ENCODE measurements around the gene MED12L.
A peak's percentile ranks its signal among the peaks of the same experiment; 100 is the strongest.

The MED12L gene

DNA sequence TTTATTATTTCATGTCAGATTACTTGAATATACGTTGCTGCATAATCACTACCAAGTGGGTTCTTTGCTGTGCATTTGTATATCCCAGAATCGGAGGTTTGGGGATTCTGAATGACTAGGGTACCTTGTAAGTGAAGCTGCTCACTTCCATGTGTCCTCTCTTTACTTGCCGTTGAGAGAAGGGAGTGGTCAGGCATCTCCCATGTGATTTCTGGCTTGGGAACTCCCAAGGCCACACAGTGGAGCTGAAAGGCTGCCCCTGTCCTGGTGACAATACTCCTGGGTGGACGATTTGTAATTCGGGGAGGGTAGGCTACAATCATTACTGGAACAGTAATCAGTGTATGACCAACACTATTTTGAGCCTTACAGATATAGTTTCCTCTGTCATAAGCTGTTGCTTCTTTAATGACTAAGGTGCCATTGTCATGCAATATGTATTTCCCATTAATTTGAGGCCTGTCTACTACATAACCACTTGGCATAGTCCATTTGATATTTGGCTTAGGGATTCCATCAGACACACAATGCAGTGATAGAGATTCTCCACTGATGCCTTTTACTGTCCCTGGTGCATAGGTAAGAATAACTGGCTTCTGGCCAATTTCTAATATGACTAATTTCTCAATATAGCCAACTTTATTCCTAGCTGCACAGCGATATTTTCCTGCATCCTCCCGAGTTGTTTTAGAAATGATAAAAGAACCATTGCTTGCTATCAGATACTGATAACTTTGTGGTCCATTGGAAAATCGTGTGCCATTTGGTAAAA lies 351.4 kb downstream of the MED12L start:
- DNase-seq = no peak

DNA sequence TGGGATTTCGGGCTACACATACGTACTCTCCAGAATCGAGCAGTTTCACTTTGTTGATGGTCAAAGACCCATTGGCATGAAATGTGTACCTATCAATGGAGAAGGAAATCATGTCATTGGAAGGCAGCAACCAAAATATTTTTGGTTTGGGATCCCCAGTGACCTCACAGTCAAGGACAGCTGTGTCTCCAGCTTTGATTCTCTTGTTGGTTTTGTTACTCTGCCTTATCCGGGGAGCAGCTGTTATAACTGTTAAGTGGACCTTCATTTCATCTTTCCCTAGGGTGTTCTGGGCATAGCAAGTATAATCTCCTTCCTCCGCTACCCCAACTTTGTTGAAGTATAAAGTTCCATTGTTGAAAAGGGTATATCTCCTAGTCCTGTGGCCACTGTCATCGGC lies 352.4 kb downstream of the MED12L start:
- no peak for DNase-seq

DNA sequence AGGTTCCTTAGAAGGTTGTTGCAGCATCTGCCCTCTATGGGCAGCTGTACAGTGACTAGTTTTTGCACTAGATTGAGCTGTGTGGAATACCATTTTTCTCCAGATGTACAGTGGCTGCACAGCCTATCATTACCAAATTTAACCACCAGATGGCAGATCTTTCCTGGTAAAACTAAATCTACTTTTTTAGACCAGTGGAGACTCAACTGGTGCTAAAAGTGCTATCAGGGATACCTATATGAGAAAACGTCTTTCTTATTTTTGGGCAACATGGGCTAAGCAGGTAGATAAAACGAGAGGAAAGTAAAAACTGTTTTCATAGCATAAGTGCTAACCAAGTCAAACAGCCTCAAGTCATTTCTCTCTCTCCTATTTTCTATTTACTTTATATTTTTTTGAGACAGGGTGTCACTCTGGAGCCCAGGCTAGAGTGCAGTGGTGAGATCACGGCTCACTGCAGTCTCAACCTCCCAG lies 354.2 kb downstream of the MED12L start:
- DNase-seq = peak; percentile 57

DNA sequence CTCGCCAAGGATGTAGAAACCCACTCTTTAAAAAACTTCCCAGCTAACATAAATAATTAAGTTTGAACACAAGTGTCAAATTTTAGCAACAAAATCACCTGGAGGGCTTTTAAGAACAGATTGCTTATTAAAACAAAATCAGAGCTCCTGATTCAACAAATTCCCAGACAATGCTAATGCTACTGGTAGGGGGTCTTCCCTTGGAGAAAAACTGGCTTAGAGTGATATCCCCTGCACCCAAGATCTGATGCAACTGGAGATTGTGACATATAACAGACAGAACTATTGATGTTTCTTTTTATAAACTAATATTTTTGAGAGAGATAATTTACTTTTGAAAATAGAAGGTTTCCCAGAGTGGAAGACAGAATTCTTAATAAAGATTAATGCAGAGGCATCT lies 355.5 kb downstream of the MED12L start:
- DNase-seq = no peak

DNA sequence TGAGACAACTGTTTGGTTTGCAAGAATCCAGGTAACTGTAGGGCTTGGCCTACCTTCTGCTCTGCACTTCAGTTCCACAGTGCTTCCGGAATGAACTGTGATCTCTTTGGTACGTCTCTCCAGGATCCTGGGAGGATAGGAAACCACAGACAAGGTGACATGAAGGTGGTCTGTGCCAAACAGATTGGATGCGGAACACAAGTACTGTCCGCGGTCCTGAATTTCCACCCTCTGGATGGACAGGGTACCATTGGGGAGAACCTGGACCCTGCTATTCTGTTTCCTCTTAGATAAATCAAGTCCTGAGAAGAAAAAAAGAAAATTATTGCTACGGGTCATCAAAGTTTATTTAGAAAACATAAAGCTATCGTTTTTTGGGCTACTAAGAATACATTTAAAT lies 358.1 kb downstream of the MED12L start:
- DNase-seq = no peak

DNA sequence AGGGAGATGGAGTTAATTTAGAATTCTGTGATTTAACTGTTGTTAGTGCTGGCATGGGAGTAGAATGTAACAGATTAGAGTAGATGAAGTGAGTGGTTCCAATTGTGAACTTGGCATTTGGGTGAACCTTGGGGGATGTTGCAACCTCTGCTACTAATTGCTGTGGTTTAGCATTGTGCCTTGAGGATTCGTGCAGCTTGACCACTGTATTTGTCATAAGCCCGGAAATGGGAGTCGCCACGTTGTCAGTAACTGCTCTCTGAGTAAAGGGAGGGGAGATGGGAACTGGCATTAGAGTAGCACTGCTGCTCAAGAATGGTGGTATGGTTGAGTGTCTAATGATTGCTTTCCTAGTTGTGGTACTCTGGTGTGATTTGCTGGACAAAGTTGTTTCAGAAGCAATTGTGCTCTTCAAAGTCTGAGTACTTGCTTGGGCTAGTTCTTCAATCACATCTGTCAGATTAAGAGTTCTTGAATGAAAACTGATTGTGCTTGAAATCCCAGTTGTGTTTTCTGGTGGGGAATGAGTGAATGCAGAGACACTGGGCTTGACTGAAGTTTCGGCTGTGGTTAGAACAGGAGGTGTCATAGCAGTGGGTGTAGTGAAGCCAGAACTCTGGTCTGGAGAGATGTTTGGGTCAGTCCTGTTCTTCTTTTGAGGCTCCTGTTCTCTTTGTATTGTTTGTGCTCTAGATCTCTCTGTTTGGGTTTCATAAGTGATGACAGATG lies 360.0 kb downstream of the MED12L start:
- no peak for DNase-seq

DNA sequence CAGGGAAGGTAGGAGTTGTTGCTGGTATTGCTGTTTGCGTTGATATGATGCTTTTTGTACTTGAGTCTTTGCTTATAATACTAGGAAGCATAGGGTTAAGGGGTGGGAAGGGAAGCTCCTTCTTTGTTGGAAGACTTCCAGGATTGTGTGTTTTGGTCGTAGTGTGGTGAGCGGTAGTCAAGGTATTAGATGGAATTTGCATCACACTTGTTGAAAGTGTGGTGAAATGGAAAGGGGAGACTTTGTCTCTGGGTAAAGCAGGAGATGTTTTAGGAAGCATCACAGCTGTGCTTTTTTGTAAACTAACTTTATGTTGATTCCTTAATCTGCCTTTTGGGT lies 360.5 kb downstream of the MED12L start:
- no peak for DNase-seq

DNA sequence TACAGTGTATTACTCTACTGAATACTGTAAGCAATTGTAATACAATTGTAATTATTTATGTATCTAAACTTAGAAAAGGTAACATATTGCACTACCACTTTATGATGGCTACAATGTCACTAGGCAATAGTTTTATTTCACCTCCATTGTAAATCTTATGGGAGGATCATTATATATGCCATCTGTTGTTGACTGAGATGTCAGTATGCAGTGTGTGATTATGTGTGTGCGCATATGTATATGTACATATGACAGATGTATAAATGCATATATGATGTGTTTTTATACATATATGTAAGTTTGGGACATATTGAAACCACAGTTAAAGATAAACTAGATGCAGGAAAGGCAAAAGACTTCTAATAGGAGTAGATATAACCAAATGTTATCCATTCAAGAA lies 366.9 kb downstream of the MED12L start:
- DNase-seq = peak; percentile 24

DNA sequence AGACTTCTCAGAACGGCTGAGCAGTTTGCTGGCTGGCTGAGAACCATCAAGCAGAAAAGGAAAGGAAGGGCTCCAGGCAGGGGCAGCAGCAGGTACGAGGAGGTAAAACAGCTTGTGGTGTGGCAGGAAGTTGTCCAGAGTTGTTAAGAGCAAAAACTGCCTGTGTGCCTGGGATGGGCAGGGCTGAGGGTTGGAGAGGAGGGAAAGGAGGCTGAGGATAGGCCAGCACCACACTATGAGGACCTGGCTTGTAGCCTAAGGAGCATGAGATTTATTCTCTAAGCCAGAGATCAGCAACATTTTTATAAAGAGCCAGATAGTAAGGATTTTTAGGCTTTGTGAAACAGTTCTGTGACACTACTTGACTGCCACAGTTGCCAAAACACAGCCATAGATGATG lies 367.4 kb downstream of the MED12L start:
- DNase-seq = no peak

DNA sequence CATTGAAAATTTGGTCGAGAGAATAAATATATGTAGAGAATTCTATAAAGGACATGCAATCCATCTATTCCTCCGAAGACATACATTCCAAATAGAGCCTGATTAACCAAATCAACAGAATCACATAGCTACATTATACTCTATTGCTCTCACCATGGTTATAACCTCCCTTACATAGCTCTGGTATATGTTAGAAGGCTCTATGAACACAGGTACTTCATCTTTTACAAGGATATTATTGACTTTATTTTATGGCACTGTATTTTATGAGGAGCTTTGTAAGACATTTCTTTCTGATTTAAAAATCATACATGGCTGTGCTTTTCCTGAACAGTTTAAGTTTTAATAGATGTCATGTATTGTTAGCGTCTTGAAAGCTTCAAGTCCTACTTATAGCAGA lies 370.6 kb downstream of the MED12L start:
- DNase-seq = no peak

DNA sequence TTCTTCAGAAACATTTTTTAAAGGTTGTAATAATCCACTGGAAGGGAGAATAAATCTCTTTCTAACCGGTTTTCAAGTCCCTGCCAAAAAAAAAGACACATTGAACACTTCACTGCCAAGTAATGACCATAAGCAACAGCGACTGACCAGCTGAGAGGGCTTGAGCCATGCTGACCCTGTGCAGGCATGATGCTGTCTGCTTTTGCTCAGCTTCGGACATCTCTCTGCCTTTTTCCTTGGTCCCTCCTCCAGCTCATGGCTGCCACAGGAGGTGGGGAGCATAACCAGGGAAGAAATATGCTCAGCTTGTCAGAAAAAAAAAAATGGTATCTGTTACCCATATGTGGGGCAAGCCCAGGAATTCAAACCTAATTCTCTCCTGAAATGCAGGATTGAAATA lies 373.9 kb downstream of the MED12L start:
- DNase-seq = no peak

DNA sequence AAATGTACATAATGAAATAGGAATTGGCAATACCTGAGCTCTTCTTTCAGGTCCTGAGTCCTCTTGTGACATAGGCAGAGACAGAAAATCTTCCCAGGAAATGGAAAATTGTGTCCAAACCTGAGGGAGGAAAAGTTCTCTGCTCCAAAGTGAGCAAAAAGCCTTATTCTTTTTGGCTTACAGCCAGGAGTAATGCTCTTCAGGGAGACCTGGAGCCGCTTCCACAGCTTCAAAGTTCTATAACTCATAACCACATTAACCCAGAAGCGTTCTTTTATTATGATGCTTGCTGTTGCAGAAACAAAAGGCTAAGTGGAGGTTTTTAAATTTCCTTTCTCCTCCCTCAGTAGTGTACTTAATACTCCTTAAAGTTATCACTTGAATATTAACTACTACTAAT lies 374.8 kb downstream of the MED12L start:
- DNase-seq = no peak

DNA sequence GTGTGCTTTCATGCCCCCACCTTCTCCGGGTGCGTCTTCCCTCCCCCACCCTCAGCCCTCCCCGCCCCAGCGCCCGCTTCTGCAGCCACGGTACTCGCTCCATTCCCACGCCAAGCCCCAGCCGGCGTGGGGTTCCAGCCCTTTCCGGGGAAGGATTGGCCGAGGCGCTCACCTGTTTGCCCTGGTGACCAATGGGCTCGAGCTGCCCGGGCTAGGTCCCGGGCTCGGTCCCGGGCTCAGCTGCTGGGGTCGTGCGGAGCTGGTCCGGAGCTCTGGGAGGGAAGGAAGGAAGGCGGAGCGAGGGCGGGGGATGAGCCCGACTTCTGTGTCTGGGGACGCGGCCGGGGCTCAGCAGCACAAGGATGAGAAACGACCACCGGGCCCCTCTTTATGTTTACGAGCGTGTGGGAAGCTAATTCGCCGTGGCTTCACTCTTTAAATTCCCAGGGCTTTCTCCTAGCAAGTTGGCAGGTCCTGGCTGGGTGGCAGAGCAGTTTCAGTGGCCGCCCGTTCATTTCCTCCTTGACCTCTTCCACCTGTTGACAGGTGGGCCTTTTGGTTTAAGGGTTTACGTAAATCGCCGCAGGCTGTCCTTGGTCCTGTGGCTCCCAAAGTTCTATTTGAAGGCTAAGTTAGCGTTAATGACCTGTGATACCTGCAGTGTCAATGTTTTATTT lies 375.4 kb downstream of the MED12L start, which contains the start of gene IGSF10:
Gene IGSF10 (minus strand): TSS at position 288 of the 677 bp plus-strand sequence. CDS start 2,352 bp downstream, outside the sequence.
- DNase-seq = no peak

DNA sequence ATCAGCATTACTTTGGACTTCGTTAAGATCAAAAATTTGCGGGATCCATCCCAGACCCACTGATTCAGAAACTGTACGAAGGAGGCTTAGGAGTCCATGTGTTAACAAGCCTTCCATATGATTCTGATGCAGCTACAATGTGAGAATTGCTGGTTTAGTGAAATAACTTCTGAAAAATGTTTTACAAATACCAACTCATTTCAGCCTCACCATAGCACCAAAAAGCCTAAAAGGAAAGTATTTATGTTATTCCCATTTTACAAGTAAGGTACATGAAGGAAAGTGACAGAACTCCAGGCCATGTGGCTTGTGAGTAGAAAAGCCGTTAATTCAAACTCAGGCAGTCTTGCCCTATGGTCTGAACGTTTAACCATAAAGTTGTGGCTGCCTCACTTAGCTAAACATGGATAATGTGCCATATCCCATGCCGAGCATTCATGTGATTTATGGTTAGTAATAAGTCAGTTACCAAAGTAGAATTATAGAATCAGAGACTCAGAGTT lies 376.9 kb downstream of the MED12L start:
- no peak for DNase-seq

DNA sequence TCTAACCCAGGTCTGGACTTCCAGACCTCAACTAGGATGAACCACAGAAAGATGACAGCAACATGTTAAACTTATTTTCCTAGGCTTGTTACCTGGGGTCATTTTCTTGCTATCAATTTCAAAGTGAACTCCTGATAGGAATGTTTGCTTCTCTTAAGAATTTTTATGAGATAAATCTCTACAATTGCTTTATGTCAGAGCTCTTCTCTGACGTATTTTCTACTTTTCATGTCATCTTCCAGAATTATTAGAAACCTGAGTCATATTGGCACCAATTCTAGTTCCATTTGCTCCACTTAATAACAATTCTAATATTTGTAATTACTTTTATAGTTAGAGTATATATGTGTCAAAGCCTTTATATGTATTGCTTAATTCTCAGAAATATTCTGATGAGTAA lies 377.5 kb downstream of the MED12L start:
- DNase-seq = no peak

DNA sequence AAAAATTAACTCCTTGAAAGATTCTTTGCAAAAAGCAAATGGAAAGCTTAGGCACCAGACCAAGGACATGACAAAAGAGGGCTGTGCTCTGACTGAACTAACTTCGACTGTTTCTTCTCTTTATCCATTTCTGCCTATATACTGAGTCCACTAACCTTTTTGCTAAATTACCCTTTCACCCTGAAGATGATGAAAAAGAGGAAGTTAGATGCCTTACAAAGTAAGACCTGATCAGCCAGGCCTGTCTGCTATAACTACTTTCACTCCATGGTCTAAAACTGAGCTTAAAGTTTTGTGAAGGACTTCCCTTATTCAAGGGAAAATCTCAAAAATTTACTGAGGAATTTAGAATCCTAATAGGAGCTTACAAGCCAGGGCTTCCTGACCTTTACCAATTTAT lies 381.6 kb downstream of the MED12L start:
- no peak for DNase-seq

DNA sequence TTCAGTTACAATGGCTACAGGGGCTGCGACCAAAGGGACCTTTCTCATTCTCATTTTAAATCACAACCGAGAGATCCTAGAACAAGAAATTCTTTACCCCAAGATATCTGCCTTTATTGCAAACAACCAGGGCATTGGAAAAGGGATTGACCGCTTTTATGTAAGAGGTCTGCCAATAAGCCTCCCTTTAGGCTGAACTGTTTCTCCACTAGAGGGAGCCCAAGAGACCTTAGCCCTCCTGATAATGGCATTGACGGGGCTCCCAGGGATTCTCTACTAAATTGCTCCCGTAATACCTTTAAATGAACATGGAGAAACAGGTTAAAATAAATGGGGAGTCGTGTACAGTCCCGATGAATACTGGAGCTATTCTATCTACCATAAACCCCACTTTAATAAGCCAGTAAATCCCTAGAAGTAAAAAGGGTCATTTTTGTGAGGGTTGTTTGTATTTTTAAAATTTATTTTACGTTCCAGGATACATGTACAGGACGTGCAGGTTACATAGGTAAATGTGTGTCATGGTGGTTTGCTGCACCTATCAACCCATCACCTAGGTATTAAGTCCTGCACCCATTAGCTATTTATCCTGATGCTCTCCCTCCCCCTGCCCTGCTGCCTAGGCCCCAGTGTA lies 382.9 kb downstream of the MED12L start:
- DNase-seq = peak; percentile 66

DNA sequence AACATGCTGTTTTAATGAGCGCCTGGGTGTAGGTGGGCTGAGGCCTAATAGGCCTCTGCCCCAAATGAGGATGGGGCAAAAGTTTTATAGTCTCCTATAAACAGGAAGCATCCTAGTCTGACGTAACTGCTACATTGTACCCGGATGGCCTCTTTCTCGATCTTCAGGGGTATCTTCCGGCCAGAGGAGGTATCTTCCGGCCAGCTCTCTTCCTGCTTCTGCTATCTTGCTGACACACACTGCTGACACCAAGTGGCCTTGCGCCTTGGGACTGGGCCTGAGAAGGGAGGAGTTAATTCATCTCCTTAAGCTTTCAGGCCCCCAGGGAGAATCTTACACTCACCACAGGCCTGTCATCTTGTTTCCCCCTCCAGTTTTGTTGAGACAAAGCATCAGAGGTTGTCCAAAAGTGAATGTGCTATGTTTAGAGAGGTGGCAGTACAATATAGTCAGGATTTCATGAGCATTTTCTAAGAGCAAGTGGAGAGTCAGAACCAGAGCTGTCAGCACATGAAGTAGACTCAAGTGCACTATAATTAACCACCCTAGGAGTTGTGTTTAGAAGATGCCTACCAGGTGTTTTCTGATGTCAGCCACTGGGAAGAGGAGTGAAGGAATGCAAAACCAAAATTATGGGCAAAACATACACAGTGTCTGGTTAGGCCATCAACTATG lies 391.0 kb downstream of the MED12L start:
- DNase-seq = no peak

DNA sequence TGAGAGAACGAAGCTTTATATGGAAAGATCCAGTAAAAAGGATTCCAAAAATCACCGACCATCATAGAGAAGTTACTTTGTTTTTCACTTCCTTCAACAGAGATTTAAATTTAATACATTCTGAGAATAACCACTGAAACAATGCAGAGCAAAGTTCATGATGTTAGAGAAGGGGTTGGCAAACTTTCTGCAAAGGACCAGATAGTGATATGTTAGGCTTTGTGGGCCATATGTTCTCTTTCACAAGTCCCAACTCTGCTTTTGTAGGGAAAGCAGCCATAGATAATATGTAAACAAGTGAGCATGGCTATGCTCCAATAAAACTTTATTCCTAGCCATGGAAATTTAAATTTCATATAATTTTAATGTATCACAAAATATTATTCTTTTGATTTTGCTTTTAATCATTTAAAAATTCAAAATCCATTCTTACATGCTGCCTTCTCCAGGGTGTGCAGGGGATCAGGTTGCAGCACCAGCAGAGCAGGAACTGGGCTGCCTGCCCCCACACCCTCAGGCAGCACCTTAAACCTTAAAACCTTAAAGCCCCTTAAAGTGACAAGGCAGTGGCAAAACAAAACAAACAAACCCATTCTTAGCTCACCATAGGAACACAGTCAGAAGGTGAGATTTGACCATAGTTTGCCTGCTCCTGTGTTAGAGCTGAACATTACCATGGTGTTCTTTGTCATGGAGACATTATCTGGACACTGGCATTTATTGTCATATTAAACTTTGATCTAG lies 392.3 kb downstream of the MED12L start:
- no peak for DNase-seq

DNA sequence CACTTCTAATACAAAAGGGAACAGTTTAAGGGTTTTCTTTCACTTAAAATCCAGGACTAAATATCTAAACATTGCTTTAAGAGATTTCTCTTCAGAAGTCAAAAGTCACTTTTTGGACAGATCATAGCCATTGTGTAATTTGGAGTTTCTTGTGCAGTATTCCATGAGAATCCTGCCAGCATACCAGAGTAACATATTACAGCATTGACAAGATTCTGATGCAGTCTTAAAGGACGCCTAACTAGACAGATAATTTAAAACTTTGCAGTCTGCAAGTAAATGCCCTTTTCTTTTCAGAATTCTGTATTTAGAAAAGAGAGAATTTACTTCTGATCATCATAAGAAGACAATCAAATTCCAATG lies 392.9 kb downstream of the MED12L start:
- no peak for DNase-seq

DNA sequence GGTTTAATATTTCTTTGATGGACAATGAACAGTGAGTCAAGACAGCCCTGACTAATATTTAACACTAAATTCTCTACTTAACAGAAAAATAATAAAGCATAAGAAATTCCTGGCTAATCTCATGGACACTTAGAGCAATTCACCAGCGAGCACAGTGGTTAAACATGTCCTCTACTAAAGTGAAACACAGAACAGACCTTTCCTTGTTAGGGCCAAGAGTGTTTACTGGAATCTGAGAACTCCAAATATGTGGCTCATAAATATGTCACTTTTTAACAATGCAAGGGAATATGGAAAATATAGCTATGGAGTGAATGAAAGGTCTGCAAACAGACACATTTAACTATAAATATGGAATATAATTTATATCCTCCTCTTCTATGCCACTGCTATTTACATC lies 394.0 kb downstream of the MED12L start:
- no peak for DNase-seq

DNA sequence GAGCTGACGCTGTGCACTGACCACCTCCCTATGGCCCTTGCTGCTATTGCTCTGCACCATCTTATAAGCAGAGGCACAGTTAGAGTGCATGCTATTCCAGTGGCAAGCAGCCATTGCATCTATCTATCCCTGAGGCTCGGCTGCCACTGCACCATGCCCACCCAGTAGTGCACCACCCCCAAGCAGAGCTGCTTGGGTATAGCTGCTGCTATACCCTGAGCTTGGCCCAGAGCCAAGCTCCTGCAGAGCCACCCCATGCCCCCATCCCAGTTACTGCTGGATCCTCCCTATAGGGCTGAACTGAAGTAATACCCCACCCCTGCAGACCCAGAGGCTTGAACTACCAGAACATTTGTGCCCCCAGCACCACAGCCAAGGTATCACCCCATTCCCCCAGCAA lies 395.0 kb downstream of the MED12L start:
- no peak for DNase-seq

All from NCI-H1694 treated with DMSO at 0.1 percent for 48 hours (cell line).